GM19328 (cell line): ENCODE measurements around the gene OTOL1.

ENCODE experiments used
- ATAC-seq: cut with Tn5 transposase; IDR thresholded peaks from one replicate; pipeline ENCODE4 v1.9.1; 2021; ENCODE audit warnings: mild to moderate bottlenecking, moderate library complexity; ENCODE audit not compliant: unreplicated experiment

Gene OTOL1

GRCh38 chr3:161540594-161540993, 44.0 kb downstream of the OTOL1 start:
- no peak for ATAC-seq

GRCh38 chr3:161545824-161546223, 49.2 kb downstream of the OTOL1 start:
- ATAC-seq, result no peak

GRCh38 chr3:161548301-161548700, 51.7 kb downstream of the OTOL1 start:
- ATAC-seq, result no peak

GRCh38 chr3:161549261-161549660, 52.7 kb downstream of the OTOL1 start:
- ATAC-seq, result no peak

- ATAC-seq, result no peak
These were observed 54.0 kb downstream of the OTOL1 start for GRCh38 chr3:161550491-161551195.

- ATAC-seq, result no peak
These were observed 55.1 kb downstream of the OTOL1 start for GRCh38 chr3:161551697-161552096.

- ATAC-seq, result no peak
These were observed 56.5 kb downstream of the OTOL1 start for GRCh38 chr3:161552984-161553560.
